Kidney (tissue), 14 donors: Measurements from ENCODE around the gene BCAP29. TPM values are rescaled to one million over a fixed set of nuclear protein-coding genes. Genes with fewer than 3 reads are reported as not detected.

Experiments used
- DNase-seq, 5 donors: peaks; one replicate each; pipeline ENCODE4 v3.0.0-alpha.2; 2013 to 2020
- FAIRE-seq: peaks from 2 replicates; lab custom pipeline; 2012; peaks lifted over from hg19 to GRCh38; lab: Jason Lieb, UNC
- H3K27ac ChIP-seq, 2 donors: one replicate each; pipeline ENCODE4 v1.7.0; 2013; ENCODE audit warnings: low read depth in 2 of 2, low read length in 2 of 2, inconsistent platforms in 1 of 2
- H3K27me3 ChIP-seq: one replicate; pipeline ENCODE4 v1.7.1; 2013; ENCODE audit warnings: low read length, inconsistent platforms; ENCODE audit not compliant: control insufficient read depth, insufficient read depth
- H3K36me3 ChIP-seq, 3 donors: one replicate each; pipeline versions ENCODE4 v1.7.0 to v1.7.1; 2013; ENCODE audit warnings: low read length in 3 of 3, control low read depth in 1 of 3, inconsistent platforms in 1 of 3; ENCODE audit not compliant: insufficient read depth in 3 of 3, control insufficient read depth in 2 of 3
- H3K4me1 ChIP-seq, 3 donors: one replicate each; pipeline versions ENCODE4 v1.7.0 to v1.7.1; 2013; ENCODE audit warnings: low read length in 3 of 3, inconsistent platforms in 1 of 3, low read depth in 1 of 3; ENCODE audit not compliant: control insufficient read depth in 2 of 3, insufficient read depth in 2 of 3
- H3K4me3 ChIP-seq, 3 donors: one replicate each; pipeline versions ENCODE4 v1.7.0 to v1.8.1; 2013; ENCODE audit warnings: low read length in 3 of 3, control low read depth in 1 of 3, inconsistent platforms in 1 of 3
- H3K9ac ChIP-seq, 3 donors: one replicate each; pipeline versions ENCODE4 v1.7.0 to v1.7.1; 2013; ENCODE audit warnings: low read length in 3 of 3, control low read depth in 1 of 3, inconsistent platforms in 1 of 3
- H3K9me3 ChIP-seq, 3 donors: one replicate each; pipeline versions ENCODE4 v1.7.0 to v1.7.1; 2013; ENCODE audit warnings: low read length in 3 of 3, control low read depth in 1 of 3, inconsistent platforms in 1 of 3; ENCODE audit not compliant: control insufficient read depth in 2 of 3, insufficient read depth in 1 of 3
- CTCF ChIP-seq: IDR thresholded peaks from 3 replicates; pipeline ENCODE4 v1.5.1; 2012; ENCODE audit warnings: mild to moderate bottlenecking, moderate library complexity, borderline replicate concordance; ENCODE audit not compliant: insufficient read depth; ENCODE audit errors: extremely low read depth
- intact Hi-C: fragments of 100-400 bp; cut with DNase I; formaldehyde crosslinking; loops from one replicate; pipeline ENCODE4 v1.11.1; 2022
- polyA plus RNA-seq: library from polyadenylated mRNA; stranded (reverse); fragments of 350-450 nt; fragmentation: Illumina TruSeq; extraction: RNeasy Lipid Tissue Mini Kit (QIAGEN cat#74804); gene quantifications from one replicate; pipeline ENCODE4 v1.2.3, GENCODE V29; 2014; ENCODE audit warnings: low read depth, low replicate concordance; ENCODE audit not compliant: insufficient read depth
- total RNA-seq: library from RNA; stranded (reverse); fragmentation: NEBNext Ultra II Directional; extraction: Animal tissue kit (Norgen Biotek cat#: 25700); gene quantifications from one replicate; pipeline ENCODE4 v1.2.1, GENCODE V29; 2021
- donor health status: control.
- donor health status: control.
- donor health status: control.
- donor health status: control.
- donor health status: control.
- donor health status: DM: yes; HTN: yes; CAD: no.
- donor health status: Normal renal cell carcinoma (clear cell type).

Gene BCAP29
- total and polyA plus RNA-seq, 2 donors from 2014 or later = 31.2 to 50.2 TPM

GRCh38 chr7:107630342-107630741 is 50.3 kb downstream of the BCAP29 start:
- Histone ChIP-seq H3K9ac (no peak overlapping the region), H3K4me1 (no peaks in the 10 kb centered on the region), H3K9me3 (no peaks in the 10 kb centered on the region), H3K4me3 (no peak overlapping the region), H3K27me3 (no peaks in the 10 kb centered on the region), H3K27ac (no peak overlapping the region), H3K36me3 (peaks cover 0 to 2% (median 0%) of the 10 kb centered on the region in 3 donors)
- no peak for TF ChIP-seq CTCF
- FAIRE-seq (no peak), DNase-seq (no peak)
- intact Hi-C loops = no loop called here

- DNase-seq (no peak), FAIRE-seq (no peak)
- TF ChIP-seq CTCF = no peak
- Histone ChIP-seq H3K27me3 (no peaks in the 10 kb centered on the region), H3K4me3 (no peak overlapping the region), H3K36me3 (peaks cover 0 to 2% (median 0%) of the 10 kb centered on the region in 3 donors), H3K4me1 (no peaks in the 10 kb centered on the region), H3K9me3 (no peaks in the 10 kb centered on the region), H3K9ac (no peak overlapping the region), H3K27ac (no peak overlapping the region)
- intact Hi-C loops = no loop called here
Observed at GRCh38 chr7:107631588-107632491, 51.8 kb downstream of the BCAP29 start.

GRCh38 chr7:107632492-107632865 is 52.4 kb downstream of the BCAP29 start:
- Histone ChIP-seq H3K9ac (no peak overlapping the region), H3K27me3 (no peaks in the 10 kb centered on the region), H3K27ac (no peak overlapping the region), H3K9me3 (no peaks in the 10 kb centered on the region), H3K36me3 (peaks cover 0 to 2% (median 0%) of the 10 kb centered on the region in 3 donors), H3K4me3 (no peak overlapping the region), H3K4me1 (no peaks in the 10 kb centered on the region)
- DNase-seq = no peak
- FAIRE-seq = no peak
- intact Hi-C loops = no loop called here
- TF ChIP-seq CTCF = no peak
